NB4 (cell line): ENCODE measurements around the gene CDC42EP1.
A peak's percentile ranks its signal among the peaks of the same experiment; 100 is the strongest.

Source experiments
- MAX ChIP-seq: IDR thresholded peaks from 2 replicates; pipeline ENCODE4 v1.6.1; 2011; ENCODE audit warnings: low read depth, low read length
- MYC ChIP-seq: IDR thresholded peaks from 2 replicates; pipeline ENCODE4 v1.6.1; 2011; ENCODE audit warnings: low read depth, low read length
- POLR2A ChIP-seq: IDR thresholded peaks from 2 replicates; pipeline ENCODE4 v1.6.1; 2011; ENCODE audit warnings: mild to moderate bottlenecking; ENCODE audit not compliant: insufficient read length; ENCODE audit errors: extremely low read depth
- TF ChIP-seq, protein P1 (sequence below): IDR thresholded peaks from one replicate; pipeline ENCODE4 v1.5.1; 2012; ENCODE audit warnings: low read depth, low read length

- TF ChIP-seq, protein P1, sequence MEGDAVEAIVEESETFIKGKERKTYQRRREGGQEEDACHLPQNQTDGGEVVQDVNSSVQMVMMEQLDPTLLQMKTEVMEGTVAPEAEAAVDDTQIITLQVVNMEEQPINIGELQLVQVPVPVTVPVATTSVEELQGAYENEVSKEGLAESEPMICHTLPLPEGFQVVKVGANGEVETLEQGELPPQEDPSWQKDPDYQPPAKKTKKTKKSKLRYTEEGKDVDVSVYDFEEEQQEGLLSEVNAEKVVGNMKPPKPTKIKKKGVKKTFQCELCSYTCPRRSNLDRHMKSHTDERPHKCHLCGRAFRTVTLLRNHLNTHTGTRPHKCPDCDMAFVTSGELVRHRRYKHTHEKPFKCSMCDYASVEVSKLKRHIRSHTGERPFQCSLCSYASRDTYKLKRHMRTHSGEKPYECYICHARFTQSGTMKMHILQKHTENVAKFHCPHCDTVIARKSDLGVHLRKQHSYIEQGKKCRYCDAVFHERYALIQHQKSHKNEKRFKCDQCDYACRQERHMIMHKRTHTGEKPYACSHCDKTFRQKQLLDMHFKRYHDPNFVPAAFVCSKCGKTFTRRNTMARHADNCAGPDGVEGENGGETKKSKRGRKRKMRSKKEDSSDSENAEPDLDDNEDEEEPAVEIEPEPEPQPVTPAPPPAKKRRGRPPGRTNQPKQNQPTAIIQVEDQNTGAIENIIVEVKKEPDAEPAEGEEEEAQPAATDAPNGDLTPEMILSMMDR, result no peak
- TF ChIP-seq MAX, result 0 out of 2 replicates have a peak, but pooled peaks have one; percentile 13
- TF ChIP-seq POLR2A, result no peak
- peak; percentile 35; the same call in 1 of the 2 replicates for TF ChIP-seq MYC
These were observed 49.2 kb downstream of the CDC42EP1 start for GRCh38 chr22:37609240-37610152.
